ENCODE results near the gene ARHGEF1. TPM values are rescaled to one million over a fixed set of nuclear protein-coding genes. Genes with fewer than 3 reads are reported as not detected.

ARHGEF1 gene
- total RNA-seq, 1 donor from 2014 or later: 78.8 TPM

GRCh38 chr19:41859213-41859617 lies 23.8 kb upstream of the ARHGEF1 start:
- Mint-ChIP-seq H3K4me1 (peaks cover 29% of the 10 kb centered on the region), H3K27ac (peak overlapping the region; percentile 99), H3K4me3 (peak overlapping the region; percentile 90), H3K9me3 (no peaks in the 10 kb centered on the region), H3K36me3 (peaks cover 26% of the 10 kb centered on the region), H3K27me3 (ENCODE audit: low read depth) (peaks cover 25% of the 10 kb centered on the region)
- no peak for DNase-seq (ENCODE audit: low spot score in 2 of 2, unreplicated experiment in 2 of 2)
- TF ChIP-seq, protein P1, sequence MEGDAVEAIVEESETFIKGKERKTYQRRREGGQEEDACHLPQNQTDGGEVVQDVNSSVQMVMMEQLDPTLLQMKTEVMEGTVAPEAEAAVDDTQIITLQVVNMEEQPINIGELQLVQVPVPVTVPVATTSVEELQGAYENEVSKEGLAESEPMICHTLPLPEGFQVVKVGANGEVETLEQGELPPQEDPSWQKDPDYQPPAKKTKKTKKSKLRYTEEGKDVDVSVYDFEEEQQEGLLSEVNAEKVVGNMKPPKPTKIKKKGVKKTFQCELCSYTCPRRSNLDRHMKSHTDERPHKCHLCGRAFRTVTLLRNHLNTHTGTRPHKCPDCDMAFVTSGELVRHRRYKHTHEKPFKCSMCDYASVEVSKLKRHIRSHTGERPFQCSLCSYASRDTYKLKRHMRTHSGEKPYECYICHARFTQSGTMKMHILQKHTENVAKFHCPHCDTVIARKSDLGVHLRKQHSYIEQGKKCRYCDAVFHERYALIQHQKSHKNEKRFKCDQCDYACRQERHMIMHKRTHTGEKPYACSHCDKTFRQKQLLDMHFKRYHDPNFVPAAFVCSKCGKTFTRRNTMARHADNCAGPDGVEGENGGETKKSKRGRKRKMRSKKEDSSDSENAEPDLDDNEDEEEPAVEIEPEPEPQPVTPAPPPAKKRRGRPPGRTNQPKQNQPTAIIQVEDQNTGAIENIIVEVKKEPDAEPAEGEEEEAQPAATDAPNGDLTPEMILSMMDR (IDR thresholded peaks at IDR 0.05; ENCODE audit: unreplicated experiment): no peak

DNA sequence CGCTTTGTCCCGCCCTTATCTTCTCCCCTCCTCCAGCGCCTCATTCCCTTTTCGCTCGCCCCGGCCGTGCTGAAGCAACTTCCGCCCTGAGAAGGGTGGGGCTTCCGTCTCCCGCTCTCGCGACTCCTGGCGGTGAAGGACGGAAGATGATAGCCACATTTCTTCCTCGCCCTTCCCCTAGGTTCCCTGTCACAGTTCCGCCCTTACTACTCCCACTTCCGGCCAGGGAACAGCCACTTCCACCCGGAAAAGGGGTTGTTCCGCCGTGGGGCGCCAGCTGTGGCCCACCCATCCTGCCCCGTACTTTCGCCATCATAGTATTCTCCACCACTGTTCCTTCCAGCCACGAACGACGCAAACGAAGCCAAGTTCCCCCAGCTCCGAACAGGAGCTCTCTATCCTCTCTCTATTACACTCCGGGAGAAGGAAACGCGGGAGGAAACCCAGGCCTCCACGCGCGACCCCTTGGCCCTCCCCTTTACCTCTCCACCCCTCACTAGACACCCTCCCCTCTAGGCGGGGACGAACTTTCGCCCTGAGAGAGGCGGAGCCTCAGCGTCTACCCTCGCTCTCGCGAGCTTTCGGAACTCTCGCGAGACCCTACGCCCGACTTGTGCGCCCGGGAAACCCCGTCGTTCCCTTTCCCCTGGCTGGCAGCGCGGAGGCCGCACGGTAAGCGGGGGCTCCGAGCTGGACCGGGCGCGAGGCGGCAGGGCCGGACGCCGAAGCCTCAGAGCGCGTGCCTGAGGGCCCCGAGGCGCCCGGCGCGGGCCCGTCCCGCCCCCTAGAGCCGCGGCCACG lies 23.2 kb upstream of the ARHGEF1 start, which contains the start of gene RPS19:
TSS of gene RPS19 (plus strand) at position 638 of the 801 bp plus-strand sequence. CDS start 520 bp downstream, outside the sequence.
- DNase-seq (ENCODE audit: low spot score in 2 of 2, unreplicated experiment in 2 of 2): peak; percentile 93 to 98
- Mint-ChIP-seq H3K4me1 (peaks cover 29% of the 10 kb centered on the region), H3K27me3 (ENCODE audit: low read depth) (peaks cover 19% of the 10 kb centered on the region), H3K27ac (peak within 1 kb of the TSS; percentile 99), H3K9me3 (no peaks in the 10 kb centered on the region), H3K36me3 (peaks cover 32% of the 10 kb centered on the region), H3K4me3 (peak within 1 kb of the TSS; percentile 90)
- TF ChIP-seq, protein P1 (IDR thresholded peaks at IDR 0.05; ENCODE audit: unreplicated experiment): peak; percentile 66

GRCh38 chr19:41860419-41861115 lies 22.4 kb upstream of the ARHGEF1 start:
- Mint-ChIP-seq H3K27me3 (ENCODE audit: low read depth) (peaks cover 13% of the 10 kb centered on the region), H3K9me3 (no peaks in the 10 kb centered on the region), H3K27ac (peak overlapping the region; percentile 95), H3K4me3 (peak overlapping the region; percentile 90), H3K4me1 (peaks cover 29% of the 10 kb centered on the region), H3K36me3 (peaks cover 34% of the 10 kb centered on the region)
- TF ChIP-seq, protein P1 (IDR thresholded peaks at IDR 0.05; ENCODE audit: unreplicated experiment): no peak
- no peak for DNase-seq (ENCODE audit: low spot score in 2 of 2, unreplicated experiment in 2 of 2)

GRCh38 chr19:41861116-41861768 lies 21.7 kb upstream of the ARHGEF1 start:
- DNase-seq (ENCODE audit: low spot score in 2 of 2, unreplicated experiment in 2 of 2): no peak
- H3K4me1 Mint-ChIP-seq: peaks cover 29% of the 10 kb centered on the region
- H3K4me3 Mint-ChIP-seq: peak overlapping the region; percentile 90

GRCh38 chr19:41861846-41862245 lies 21.1 kb upstream of the ARHGEF1 start:
- Mint-ChIP-seq H3K27ac (peak overlapping the region; percentile 95), H3K27me3 (ENCODE audit: low read depth) (peaks cover 7% of the 10 kb centered on the region), H3K9me3 (no peaks in the 10 kb centered on the region), H3K36me3 (peaks cover 34% of the 10 kb centered on the region), H3K4me3 (peak overlapping the region; percentile 90), H3K4me1 (peaks cover 29% of the 10 kb centered on the region)
- DNase-seq (ENCODE audit: low spot score in 2 of 2, unreplicated experiment in 2 of 2): no peak
- TF ChIP-seq, protein P1 (IDR thresholded peaks at IDR 0.05; ENCODE audit: unreplicated experiment): no peak

More at GRCh38 chr19:41861116-41861768, 21.7 kb upstream of the ARHGEF1 start:
- Mint-ChIP-seq H3K27me3 (ENCODE audit: low read depth) (peaks cover 7% of the 10 kb centered on the region), H3K27ac (peak overlapping the region; percentile 95), H3K9me3 (no peaks in the 10 kb centered on the region), H3K36me3 (peaks cover 34% of the 10 kb centered on the region)
- TF ChIP-seq, protein P1 (IDR thresholded peaks at IDR 0.05; ENCODE audit: unreplicated experiment): no peak

Data from mesothelial cell of epicardium (in vitro differentiated cells).